HEK293 (cell line): ENCODE measurements around the gene RBMS3.

Experiments used
- CTCF ChIA-PET: fragments of 350-600 bp; formaldehyde crosslinking; extraction: SDS; loops from one replicate; lab custom pipeline; 2021; ENCODE audit warnings: antibody characterized with exemption; lab: Yijun Ruan, JAX
- POLR2A ChIA-PET: fragments of 300-600 bp; formaldehyde crosslinking; extraction: SDS; loops from one replicate; lab custom pipeline; 2020; ENCODE audit warnings: antibody characterized with exemption, inconsistent platforms; lab: Yijun Ruan, JAX
- H3K27ac ChIP-seq: fragments of 200-500 bp; sonication (Bioruptor generic); 2 replicates; pipeline ENCODE4 v1.5.1; 2014; ENCODE audit warnings: low read depth, low read length, control low read depth, inconsistent platforms; ENCODE audit errors: extremely low read depth
- H3K36me3 ChIP-seq, 2 experiments: fragments of 200-500 bp in 1 of 2; sonication (Bioruptor generic) in 1 of 2; 1 replicate in 1 of 2; 2 replicates in 1 of 2; pipeline ENCODE4 v1.5.1; 2014 to 2017; ENCODE audit warnings: inconsistent platforms in 2 of 2, low read length in 2 of 2; ENCODE audit not compliant: control insufficient read depth in 2 of 2, insufficient read depth in 1 of 2
- H3K4me1 ChIP-seq: fragments of 200-500 bp; sonication (Bioruptor generic); 2 replicates; pipeline ENCODE4 v1.5.1; 2014; ENCODE audit warnings: mild to moderate bottlenecking, low read length, inconsistent platforms; ENCODE audit not compliant: control insufficient read depth, insufficient read depth
- H3K4me3 ChIP-seq: 2 replicates; pipeline ENCODE4 v1.5.1; 2011; ENCODE audit warnings: low read depth, mild to moderate bottlenecking, control low read depth, low read length, moderate library complexity
- H3K9me3 ChIP-seq: fragments of 200-500 bp; sonication (Bioruptor generic); 2 replicates; pipeline ENCODE4 v1.5.1; 2014; ENCODE audit warnings: low read depth, low read length, inconsistent platforms; ENCODE audit not compliant: control insufficient read depth, insufficient read depth
- ZBTB11 ChIP-seq: fragments of 450-650 bp; formaldehyde crosslinking; conservative IDR thresholded peaks from 2 replicates; pipeline ENCODE4 v1.5.1; 2016; ENCODE audit warnings: low read depth, missing biosample characterization, missing genetic modification characterization
- ZFP41 ChIP-seq: fragments of 450-650 bp; formaldehyde crosslinking; IDR thresholded peaks from 2 replicates; pipeline ENCODE4 v1.5.1; 2016; ENCODE audit warnings: missing biosample characterization, missing genetic modification characterization, borderline replicate concordance
- ZIC2 ChIP-seq: fragments of 450-650 bp; formaldehyde crosslinking; IDR thresholded peaks from 2 replicates; pipeline ENCODE4 v1.5.1; 2016; ENCODE audit warnings: missing biosample characterization, missing genetic modification characterization
- ZNF146 ChIP-seq: fragments of 450-650 bp; formaldehyde crosslinking; IDR thresholded peaks from 2 replicates; pipeline ENCODE4 v1.5.1; 2016; ENCODE audit warnings: missing biosample characterization, missing genetic modification characterization
- ZNF169 ChIP-seq: fragments of 450-650 bp; formaldehyde crosslinking; IDR thresholded peaks from 2 replicates; pipeline ENCODE4 v1.5.1; 2016; ENCODE audit warnings: missing biosample characterization, missing genetic modification characterization
- ZNF174 ChIP-seq: fragments of 450-650 bp; formaldehyde crosslinking; IDR thresholded peaks from 2 replicates; pipeline ENCODE4 v1.5.0; 2017; ENCODE audit warnings: missing biosample characterization, mild to moderate bottlenecking, missing genetic modification characterization
- ZNF214 ChIP-seq: fragments of 450-650 bp; formaldehyde crosslinking; IDR thresholded peaks from 2 replicates; pipeline ENCODE4 v1.5.1; 2017; ENCODE audit warnings: missing biosample characterization, mild to moderate bottlenecking, missing genetic modification characterization, borderline replicate concordance
- ZNF280C ChIP-seq: fragments of 450-650 bp; formaldehyde crosslinking; IDR thresholded peaks from 2 replicates; pipeline ENCODE4 v1.5.1; 2016; ENCODE audit warnings: missing biosample characterization, missing genetic modification characterization
- ZNF280D ChIP-seq: fragments of 450-650 bp; formaldehyde crosslinking; IDR thresholded peaks from 2 replicates; pipeline ENCODE4 v1.5.1; 2016; ENCODE audit warnings: missing biosample characterization, missing genetic modification characterization
- ZNF398 ChIP-seq: fragments of 450-650 bp; formaldehyde crosslinking; IDR thresholded peaks from 2 replicates; pipeline ENCODE4 v1.5.1; 2017; ENCODE audit warnings: missing biosample characterization, missing genetic modification characterization
- ZNF501 ChIP-seq: fragments of 450-650 bp; formaldehyde crosslinking; IDR thresholded peaks from 2 replicates; pipeline ENCODE4 v1.5.1; 2016; ENCODE audit warnings: missing biosample characterization, missing genetic modification characterization
- ZNF558 ChIP-seq: fragments of 450-650 bp; formaldehyde crosslinking; IDR thresholded peaks from 2 replicates; pipeline ENCODE4 v1.5.1; 2016; ENCODE audit warnings: missing biosample characterization, missing genetic modification characterization
- ZNF596 ChIP-seq: fragments of 450-650 bp; IDR thresholded peaks from 2 replicates; pipeline ENCODE4 v1.5.0; 2018; ENCODE audit warnings: missing biosample characterization, mild to moderate bottlenecking, missing genetic modification characterization, moderate library complexity
- ZNF768 ChIP-seq: fragments of 450-650 bp; formaldehyde crosslinking; IDR thresholded peaks from 2 replicates; pipeline ENCODE4 v1.5.1; 2018; ENCODE audit warnings: missing biosample characterization, mild to moderate bottlenecking, missing genetic modification characterization
- ZSCAN16 ChIP-seq: fragments of 450-650 bp; formaldehyde crosslinking; IDR thresholded peaks from 2 replicates; pipeline ENCODE4 v1.5.1; 2016; ENCODE audit warnings: missing biosample characterization, missing genetic modification characterization
- ZSCAN4 ChIP-seq: fragments of 450-650 bp; formaldehyde crosslinking; IDR thresholded peaks from 2 replicates; pipeline ENCODE4 v1.5.1; 2017; ENCODE audit warnings: missing biosample characterization, missing genetic modification characterization

The RBMS3 gene

GRCh38 chr3:29751647-29752314 lies 470.9 kb downstream of the RBMS3 start:
- ChIA-PET POLR2A (no interaction called here), CTCF (no interaction called here)
- Histone ChIP-seq H3K4me1 (no peaks in the 10 kb centered on the region), H3K36me3 (no peaks in the 10 kb centered on the region), H3K9me3 (no peaks in the 10 kb centered on the region), H3K27ac (no peak overlapping the region), H3K4me3 (no peak overlapping the region)
- TF ChIP-seq ZBTB11 (no peak), ZSCAN4 (tag by site-specific recombination) (no peak), ZNF146 (no peak), ZNF398 (tag by site-specific recombination) (peak; percentile 77), ZNF280C (tag by site-specific recombination) (no peak), ZNF558 (tag by site-specific recombination) (no peak), ZFP41 (tag by site-specific recombination) (no peak), ZNF214 (no peak), ZSCAN16 (tag by site-specific recombination) (no peak), ZNF596 (tag by site-specific recombination) (no peak), ZNF174 (tag by site-specific recombination) (no peak), ZNF280D (tag by site-specific recombination) (no peak), ZNF768 (no peak), ZNF169 (tag by site-specific recombination) (no peak), ZIC2 (tag by site-specific recombination) (peak; percentile 42; the same call in 1 of the 2 replicates), ZNF501 (no peak)
